Stimulated activated CD4-positive, alpha-beta T cell treated with anti-CD3 and anti-CD28 coated beads, Interleukin-15, amount 100 ng/mL, for 24 hours (primary cell): ENCODE data around the gene PIGQ.
A peak's percentile ranks its signal among the peaks of the same experiment; 100 is the strongest.

Experiments
- DNase-seq: peaks from one replicate; pipeline ENCODE4 v3.0.0-alpha.2; 2020

Gene PIGQ

GRCh38 chr16:534856-535445, 34.8 kb upstream of the PIGQ start:
- no peak for DNase-seq

- no peak for DNase-seq
These were observed 34.0 kb upstream of the PIGQ start for GRCh38 chr16:535446-536405.

- no peak for DNase-seq
These were observed 33.0 kb upstream of the PIGQ start for GRCh38 chr16:536746-537145.

- no peak for DNase-seq
These were observed 32.1 kb upstream of the PIGQ start for GRCh38 chr16:537415-538335.

- no peak for DNase-seq
These were observed 29.8 kb upstream of the PIGQ start for GRCh38 chr16:539901-540530.

- no peak for DNase-seq
These were observed 29.0 kb upstream of the PIGQ start for GRCh38 chr16:540645-541340.

GRCh38 chr16:543301-544164, 26.2 kb upstream of the PIGQ start:
- DNase-seq = no peak

- no peak for DNase-seq
These were observed 25.3 kb upstream of the PIGQ start for GRCh38 chr16:544517-544916.

- DNase-seq = peak; percentile 68
These were observed 22.6 kb upstream of the PIGQ start for GRCh38 chr16:546909-547770.

GRCh38 chr16:548586-548985, 21.2 kb upstream of the PIGQ start:
- no peak for DNase-seq

GRCh38 chr16:549544-550263, 20.1 kb upstream of the PIGQ start:
- no peak for DNase-seq

GRCh38 chr16:551210-551609, 18.6 kb upstream of the PIGQ start:
- no peak for DNase-seq

- DNase-seq = no peak
These were observed 17.6 kb upstream of the PIGQ start for GRCh38 chr16:552171-552570.

- no peak for DNase-seq
These were observed 16.0 kb upstream of the PIGQ start for GRCh38 chr16:553601-554296.

GRCh38 chr16:554297-554621, 15.5 kb upstream of the PIGQ start:
- no peak for DNase-seq

- no peak for DNase-seq
These were observed 15.0 kb upstream of the PIGQ start for GRCh38 chr16:554640-555365.

- DNase-seq = no peak
These were observed 14.0 kb upstream of the PIGQ start for GRCh38 chr16:555528-556473.
